Parietal lobe (tissue), 2 donors: ENCODE measurements around the gene JPT1. TPM values are rescaled to one million over a fixed set of nuclear protein-coding genes. Genes with fewer than 3 reads are reported as not detected.

ENCODE experiments used
- small RNA-seq: library from RNA; depleted of rRNA; stranded (forward); fragments of <200 nt; gene quantifications from one replicate; pipeline ENCODE3, GENCODE V24; 2014; ENCODE audit warnings: low replicate concordance
- total RNA-seq: library from RNA; depleted of rRNA; stranded (reverse); fragments of >200 nt; gene quantifications from one replicate; pipeline ENCODE4 v1.2.3, GENCODE V29; 2014

JPT1 gene
- 451 TPM for total RNA-seq

GRCh38 chr17:75154195-75155106, at the start of gene JPT1:
JPT1 (minus strand) TSS chr17:75154512; CDS start chr17:75154397, 115 bp downstream.

GRCh38 chr17:75182569-75183436, 28.5 kb upstream of the JPT1 start, which contains the start of gene SUMO2:
SUMO2 (minus strand) TSS chr17:75182959; CDS start chr17:75182834, 125 bp downstream.

GRCh38 chr17:75131278-75132017, 22.9 kb downstream of the JPT1 start, which contains the start of gene NT5C:
NT5C (minus strand) TSS chr17:75131742; CDS start chr17:75131707, 35 bp downstream.

GRCh38 chr17:75109407-75110233, 44.7 kb downstream of the JPT1 start, which contains the start of gene ARMC7:
ARMC7 (plus strand) TSS chr17:75109969; CDS start chr17:75110289, 320 bp downstream.

GRCh38 chr17:75087558-75088453, 66.5 kb downstream of the JPT1 start, which contains the start of gene SLC16A5:
SLC16A5 (plus strand) TSS chr17:75087954; CDS start chr17:75093637, 5,683 bp downstream.

Small RNA genes within 50 kb of the gene (small RNA-seq; reads per million reads assigned to genes)
- not detected for gene RF00019

Other genes starting within 250 kb of the JPT1 start
- gene USH1G, start 231.3 kb downstream of the JPT1 start, total RNA-seq: not detected
- not detected for gene OTOP2, start 230.2 kb downstream of the JPT1 start, total RNA-seq
- gene OTOP3, start 218.6 kb downstream of the JPT1 start, total RNA-seq: not detected
- 30.4 TPM for gene HID1, start 181.8 kb downstream of the JPT1 start, total RNA-seq
- 8.8 TPM for gene CDR2L, start 166.9 kb downstream of the JPT1 start, total RNA-seq
- 11.3 TPM for gene MRPL58, start 141.8 kb downstream of the JPT1 start, total RNA-seq
- gene ATP5PD, start 107.5 kb downstream of the JPT1 start, total RNA-seq: 92.0 TPM
- 34.1 TPM for gene KCTD2, start 107.3 kb downstream of the JPT1 start, total RNA-seq
- 1.3 TPM for gene SLC16A5, start 66.6 kb downstream of the JPT1 start, total RNA-seq
- 4.7 TPM for gene ARMC7, start 44.5 kb downstream of the JPT1 start, total RNA-seq
- gene NT5C, start 22.8 kb downstream of the JPT1 start, total RNA-seq: 23.2 TPM
- 135 TPM for gene SUMO2, start 28.4 kb upstream of the JPT1 start, total RNA-seq
- 38.8 TPM for gene NUP85, start 51.2 kb upstream of the JPT1 start, total RNA-seq
- gene GGA3, start 107.1 kb upstream of the JPT1 start, total RNA-seq: 16.3 TPM
- 29.4 TPM for gene MRPS7, start 107.4 kb upstream of the JPT1 start, total RNA-seq
- 6.9 TPM for gene MIF4GD, start 116.7 kb upstream of the JPT1 start, total RNA-seq
- gene SLC25A19, start 134.9 kb upstream of the JPT1 start, total RNA-seq: 11.9 TPM